Transverse colon (tissue), 4 donors: ENCODE measurements around the gene PRKCQ. TPM values are rescaled to one million over a fixed set of nuclear protein-coding genes. Genes with fewer than 3 reads are reported as not detected.

Experiments used
- DNase-seq: peaks from one replicate; pipeline ENCODE4 v3.0.0-alpha.2; 2019
- H3K27ac ChIP-seq, 4 donors: fragments of 200-600 bp; sonication (generic); 2 replicates each; pipeline ENCODE4 v1.5.1; 2016 to 2018; ENCODE audit warnings: inconsistent platforms in 4 of 4
- H3K27me3 ChIP-seq: fragments of 200-600 bp; sonication (generic); 2 replicates; pipeline ENCODE4 v1.5.1; 2017; ENCODE audit warnings: inconsistent platforms
- H3K36me3 ChIP-seq, 4 donors: fragments of 200-600 bp; sonication (generic); 2 replicates each; pipeline ENCODE4 v1.5.1; 2017 to 2019; ENCODE audit warnings: inconsistent platforms in 4 of 4
- H3K4me1 ChIP-seq, 4 donors: fragments of 200-600 bp; sonication (generic); 2 replicates each; pipeline ENCODE4 v1.5.1; 2017 to 2020; ENCODE audit warnings: inconsistent platforms in 4 of 4
- H3K4me3 ChIP-seq, 4 donors: fragments of 200-600 bp; sonication (generic); 1 replicate in 1 of 4; 2 replicates in 3 of 4; pipeline versions ENCODE4 v1.5.1 to v1.6.1; 2017 to 2019; ENCODE audit warnings: inconsistent platforms in 4 of 4
- H3K9me3 ChIP-seq, 2 donors: fragments of 200-600 bp; sonication (generic); 2 replicates each; pipeline ENCODE4 v1.5.1; 2017 to 2019; ENCODE audit warnings: inconsistent platforms in 2 of 2
- CTCF ChIP-seq, 5 experiments: fragments of 200-600 bp in 3 of 5; fragments of 450-650 bp in 2 of 5; sonication (generic) in 3 of 5; IDR thresholded peaks; 1 replicate in 2 of 5; 2 replicates in 3 of 5; pipeline ENCODE4 v1.5.1; 2016 to 2017; ENCODE audit warnings: antibody characterized with exemption in 5 of 5, inconsistent platforms in 3 of 5, mild to moderate bottlenecking in 2 of 5, moderate library complexity in 1 of 5
- EP300 ChIP-seq: sonication (generic); formaldehyde crosslinking; IDR thresholded peaks from one replicate; pipeline ENCODE4 v1.6.1; 2017; ENCODE audit warnings: antibody characterized with exemption, low read depth
- POLR2A ChIP-seq: fragments of 450-650 bp; IDR thresholded peaks from one replicate; pipeline ENCODE4 v1.6.1; 2016; ENCODE audit warnings: antibody characterized with exemption, mild to moderate bottlenecking, moderate library complexity
- POLR2AphosphoS5 ChIP-seq, 3 donors: sonication (generic); formaldehyde crosslinking; IDR thresholded peaks; one replicate each; pipeline ENCODE4 v1.6.1; 2016; ENCODE audit warnings: antibody characterized with exemption in 3 of 3
- WGBS, 2 donors: methylation state at CpG; one replicate each; pipeline ENCODE4 v1.1.5; 2018; ENCODE audit warnings: low coverage in 1 of 2; 5-methylcytosine and 5-hydroxymethylcytosine counted together
- in situ Hi-C, 4 donors: fragments of 200-750 bp; cut with MboI; loops; one replicate each; pipeline versions ENCODE4 v1.15.0 to v1.15.1; 2017; ENCODE audit warnings: low sequenced_read_pairs in 3 of 4, low pct_ligation_motif_present in 1 of 4, low pct_unique_long_range_greater_than_20kb in 1 of 4
- intact Hi-C: fragments of 100-400 bp; cut with DNase I; formaldehyde crosslinking; loops from one replicate; pipeline ENCODE4 v1.15.1; 2023; ENCODE audit warnings: low total_unique reads
- total RNA-seq, 4 donors: library from RNA; depleted of rRNA; stranded (reverse); fragments of >200 nt; gene quantifications; one replicate each; pipeline ENCODE4 v1.1.0, GENCODE V29; 2016

The PRKCQ gene
- total RNA-seq, 4 donors from 2014 or later, result 0.60 to 2.7 (median 1.2) TPM

GRCh38 chr10:6513476-6513875 is 66.6 kb downstream of the PRKCQ start:
- no peak overlapping the region for H3K4me3 ChIP-seq
- WGBS, 2 donors, result 77 to 93% methylated on average over 2 to 3 of the region's 3 CpGs
- in situ Hi-C loops (no loop called here), intact Hi-C loops (no loop called here)
- peaks cover 0 to 4% of the 10 kb centered on the region in 2 donors for H3K9me3 ChIP-seq
- no peak for DNase-seq
- no peaks in the 10 kb centered on the region for H3K4me1 ChIP-seq
- H3K27me3 ChIP-seq, result no peaks in the 10 kb centered on the region
- H3K36me3 ChIP-seq, result no peaks in the 10 kb centered on the region
- TF ChIP-seq CTCF (IDR thresholded peaks at IDR 0.05), result no peak
- no peak for TF ChIP-seq EP300
- TF ChIP-seq POLR2A, result no peak
- TF ChIP-seq POLR2AphosphoS5 (IDR thresholded peaks at IDR 0.05), result no peak
- no peak overlapping the region for H3K27ac ChIP-seq

- H3K36me3 ChIP-seq, result no peaks in the 10 kb centered on the region
- no peak overlapping the region for H3K27ac ChIP-seq
- peaks cover 0 to 4% of the 10 kb centered on the region in 2 donors for H3K9me3 ChIP-seq
- in situ Hi-C loops (no loop called here), intact Hi-C loops (no loop called here)
- no peak for TF ChIP-seq POLR2A
- TF ChIP-seq CTCF (IDR thresholded peaks at IDR 0.05), result no peak
- no peak for TF ChIP-seq POLR2AphosphoS5 (IDR thresholded peaks at IDR 0.05)
- TF ChIP-seq EP300, result no peak
- no peak overlapping the region for H3K4me3 ChIP-seq
- 60 to 71% methylated on average over 3 of the region's 3 CpGs for WGBS, 2 donors
- H3K4me1 ChIP-seq, result no peaks in the 10 kb centered on the region
- no peak for DNase-seq
- H3K27me3 ChIP-seq, result no peaks in the 10 kb centered on the region
Observed at GRCh38 chr10:6512182-6512581, 67.9 kb downstream of the PRKCQ start.

GRCh38 chr10:6511347-6511746 is 68.7 kb downstream of the PRKCQ start:
- DNase-seq, result no peak
- Histone ChIP-seq H3K36me3 (no peaks in the 10 kb centered on the region), H3K4me1 (no peaks in the 10 kb centered on the region), H3K27ac (no peak overlapping the region), H3K4me3 (no peak overlapping the region), H3K27me3 (no peaks in the 10 kb centered on the region), H3K9me3 (peaks cover 0 to 4% of the 10 kb centered on the region in 2 donors)
- in situ Hi-C loops, result no loop called here
- intact Hi-C loops, result no loop called here
- no peak for TF ChIP-seq POLR2AphosphoS5 (IDR thresholded peaks at IDR 0.05)
- no peak for TF ChIP-seq POLR2A
- TF ChIP-seq EP300, result no peak
- TF ChIP-seq CTCF (IDR thresholded peaks at IDR 0.05), result no peak
- 93 to 97% methylated on average over 6 of the region's 6 CpGs for WGBS, 2 donors

GRCh38 chr10:6507311-6507710 is 72.8 kb downstream of the PRKCQ start:
- H3K36me3 ChIP-seq, result no peaks in the 10 kb centered on the region
- intact Hi-C loops (no loop called here), in situ Hi-C loops (no loop called here)
- peaks cover 0 to 4% of the 10 kb centered on the region in 2 donors for H3K9me3 ChIP-seq
- 80 to 82% methylated on average over 4 to 5 of the region's 5 CpGs for WGBS, 2 donors
- no peaks in the 10 kb centered on the region for H3K4me1 ChIP-seq
- DNase-seq, result no peak
- H3K27ac ChIP-seq, result no peak overlapping the region
- H3K27me3 ChIP-seq, result no peaks in the 10 kb centered on the region
- TF ChIP-seq POLR2A, result no peak
- TF ChIP-seq CTCF (IDR thresholded peaks at IDR 0.05), result no peak
- no peak for TF ChIP-seq EP300
- TF ChIP-seq POLR2AphosphoS5 (IDR thresholded peaks at IDR 0.05), result no peak
- no peak overlapping the region for H3K4me3 ChIP-seq
